ENCODE measurements around the gene CFAP58.
"Not testable (repeated sequence)": the region's sequence is repeated elsewhere in the genome, so short reads cannot be mapped to it uniquely, and the experiment has no call there.

CFAP58 gene

DNA sequence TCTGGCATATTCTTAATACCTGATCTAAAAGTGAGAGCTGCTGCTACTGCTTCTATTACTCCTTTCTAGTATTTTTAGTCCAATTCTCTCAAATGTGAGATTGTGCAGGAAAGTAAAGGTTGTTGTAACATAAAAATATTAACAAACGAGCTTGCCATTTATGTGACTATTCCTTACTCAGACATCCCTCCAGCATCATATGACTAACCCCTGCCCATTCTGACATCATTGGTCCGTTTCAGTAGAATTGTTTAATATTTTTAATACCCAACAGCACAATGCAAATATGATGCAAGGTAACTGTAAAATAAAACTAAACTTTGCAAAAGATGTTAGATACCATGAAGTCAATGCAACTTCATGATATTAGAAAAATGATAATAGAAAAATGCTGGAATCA lies 83.6 kb downstream of the CFAP58 start:
- no peak for DNase-seq (ENCODE audit: low read depth)

DNA sequence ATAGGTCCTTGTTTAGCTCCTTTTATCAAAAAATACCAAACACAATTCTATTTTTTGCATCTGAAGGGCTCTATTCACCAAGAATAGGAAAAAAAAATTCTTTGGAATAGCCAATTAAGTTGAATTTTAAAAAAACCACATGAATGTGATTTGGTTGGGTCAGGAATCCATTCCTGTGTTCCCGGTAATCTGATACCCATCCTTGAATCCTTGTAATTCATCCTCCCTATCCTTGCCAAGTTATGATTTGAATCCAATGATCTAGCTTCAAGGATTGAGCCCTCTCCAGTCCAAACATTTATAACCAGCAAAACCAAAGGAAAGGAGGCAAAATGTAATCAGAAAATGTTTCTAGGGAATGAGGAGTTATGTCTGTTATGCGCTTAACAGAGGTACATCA lies 86.6 kb downstream of the CFAP58 start:
- no peak for DNase-seq (ENCODE audit: low read depth)

DNA sequence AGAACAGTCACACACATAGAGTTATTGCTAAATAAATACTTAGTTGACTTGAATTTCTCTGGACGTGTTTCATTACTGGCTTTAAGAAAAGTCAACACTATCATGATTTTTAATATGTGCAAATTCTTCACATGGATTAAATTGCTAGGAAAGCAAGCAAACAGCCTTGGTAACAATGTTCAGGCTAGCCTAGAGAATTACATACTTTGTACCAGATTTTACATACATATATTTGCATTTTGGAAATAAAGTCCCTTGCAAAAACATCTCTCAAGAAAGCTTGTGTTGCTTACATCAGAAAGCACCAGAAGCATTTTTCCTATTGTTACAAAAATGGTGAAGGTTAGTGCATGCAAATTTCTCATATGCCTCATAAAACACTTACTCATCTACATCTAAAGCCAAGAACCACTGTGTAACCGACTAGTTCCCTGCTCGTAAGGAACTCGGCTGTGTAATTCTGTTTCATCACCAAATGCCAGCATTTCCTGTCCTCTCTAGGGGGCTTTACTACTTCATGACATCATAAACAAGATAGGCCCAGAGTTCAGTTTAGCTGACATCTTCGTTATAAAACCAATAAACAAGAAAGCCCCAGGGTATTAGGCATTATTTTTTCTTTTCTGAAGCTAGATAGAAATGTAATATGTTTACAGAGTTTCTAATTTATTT lies 87.8 kb downstream of the CFAP58 start:
- no peak for DNase-seq (ENCODE audit: low read depth)

DNA sequence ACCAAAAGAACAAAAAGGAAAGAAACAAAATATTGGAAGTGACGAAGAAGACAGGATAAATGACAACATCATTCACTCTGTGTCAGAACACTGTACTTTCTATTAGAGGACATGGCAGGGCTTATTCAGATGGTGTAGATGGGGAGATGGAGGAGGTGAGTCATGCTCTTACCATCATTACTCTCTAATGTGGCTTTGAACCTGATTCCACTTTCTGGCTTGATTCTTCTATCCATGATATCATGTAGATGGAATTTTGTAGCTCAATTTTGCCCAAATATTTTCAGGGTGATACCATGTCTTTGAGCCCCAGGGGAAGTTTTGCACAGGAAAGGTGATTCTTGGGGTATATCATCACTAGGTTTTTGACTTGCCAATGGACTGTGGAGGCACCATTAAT lies 91.7 kb downstream of the CFAP58 start:
- DNase-seq (ENCODE audit: low read depth): no peak

DNA sequence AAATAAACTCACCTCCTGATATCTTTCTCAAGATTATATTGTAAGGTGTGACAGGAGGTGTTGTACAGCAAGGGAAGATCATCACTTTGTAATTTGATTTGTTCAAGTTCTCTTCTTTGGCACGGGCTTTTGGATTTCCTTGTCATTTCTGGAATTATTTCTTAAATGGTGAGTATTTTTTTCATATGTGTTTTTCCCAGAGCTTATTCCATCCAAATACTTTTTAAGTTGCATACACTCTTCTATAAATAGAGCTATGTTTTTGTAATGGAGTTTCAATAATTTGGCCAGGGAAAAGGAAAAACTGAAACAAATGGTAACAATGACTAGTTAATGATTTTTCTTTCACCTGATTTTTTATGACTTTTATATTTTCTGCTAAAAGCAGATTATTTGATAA lies 92.5 kb downstream of the CFAP58 start:
- DNase-seq (ENCODE audit: low read depth): no peak

DNA sequence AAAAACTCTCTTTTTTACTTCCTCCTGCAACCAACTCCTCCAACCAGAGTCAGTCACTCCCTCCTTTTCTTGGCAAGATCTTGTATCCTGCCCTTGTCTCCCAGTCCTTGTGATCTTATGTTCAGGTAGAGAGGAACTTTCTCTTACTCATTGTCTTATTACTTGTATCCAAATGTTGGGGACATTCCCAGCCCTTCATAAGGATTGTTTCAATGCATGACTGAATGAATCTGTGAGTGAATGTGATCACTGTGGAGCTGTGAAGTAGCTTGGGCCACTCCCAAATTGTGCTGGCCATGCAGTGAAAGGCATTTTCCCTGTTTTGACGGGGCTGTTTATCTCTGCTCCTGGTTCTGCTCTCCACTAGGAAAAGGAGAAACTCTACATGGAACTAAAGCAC lies 93.7 kb downstream of the CFAP58 start:
- no peak for DNase-seq (ENCODE audit: low read depth)

DNA sequence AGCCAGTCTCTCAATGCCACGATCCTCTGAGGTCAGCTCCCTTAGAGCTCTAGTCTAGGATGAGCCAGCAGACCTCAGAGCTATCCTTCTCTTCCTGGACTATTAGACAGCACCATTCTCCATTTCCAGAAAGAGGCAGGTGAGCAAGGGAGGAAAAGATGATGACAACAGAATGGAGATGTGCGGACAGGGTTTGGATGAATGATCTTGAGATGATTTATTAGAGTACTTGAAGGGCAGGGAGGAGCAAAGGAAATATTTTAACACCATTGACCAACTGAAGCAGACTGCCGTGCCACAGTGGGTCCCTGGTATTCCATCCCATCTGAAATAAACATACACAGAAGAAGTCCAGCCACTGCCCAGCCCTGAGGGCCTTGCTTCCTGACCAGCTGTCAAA lies 94.3 kb downstream of the CFAP58 start:
- DNase-seq (ENCODE audit: low read depth): no peak

DNA sequence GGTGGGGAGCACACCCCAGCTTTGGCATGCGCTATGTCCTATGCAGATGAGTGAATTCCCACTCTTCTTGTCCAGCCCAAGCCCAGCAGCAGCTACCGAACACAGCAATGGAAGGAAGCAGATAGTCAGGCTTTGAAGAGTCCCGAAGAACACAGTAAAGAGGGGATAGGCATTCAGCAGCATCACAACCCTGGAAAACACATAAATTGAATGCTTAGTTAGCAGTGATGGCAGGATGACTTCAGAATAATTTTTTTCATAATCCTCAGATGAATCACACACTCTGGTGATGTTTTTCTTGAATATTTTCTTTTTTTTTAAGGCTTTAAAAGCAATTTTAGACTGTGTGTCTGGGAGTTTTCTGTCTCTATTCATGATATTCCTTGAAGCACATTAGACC lies 95.8 kb downstream of the CFAP58 start:
- no peak for DNase-seq (ENCODE audit: low read depth)

DNA sequence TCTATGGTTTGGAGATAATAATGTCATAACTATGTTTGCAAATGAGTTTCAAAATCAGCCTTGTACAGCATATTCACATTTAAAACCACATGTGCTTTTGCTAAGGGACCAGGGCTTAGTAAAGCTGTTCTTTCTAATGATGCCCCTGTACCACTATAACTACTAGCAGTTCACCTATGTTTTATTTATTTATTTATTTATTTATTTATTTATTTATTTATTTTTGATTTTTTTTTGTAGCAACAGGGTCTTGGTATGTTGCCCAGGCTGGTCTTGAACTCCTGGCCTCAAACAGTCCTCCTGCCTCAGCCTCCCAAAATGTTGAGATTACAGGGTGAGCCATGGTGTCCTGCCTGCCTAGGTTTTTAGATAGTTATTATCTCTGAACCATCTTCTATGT lies 96.9 kb downstream of the CFAP58 start:
- no peak for DNase-seq (ENCODE audit: low read depth)

DNA sequence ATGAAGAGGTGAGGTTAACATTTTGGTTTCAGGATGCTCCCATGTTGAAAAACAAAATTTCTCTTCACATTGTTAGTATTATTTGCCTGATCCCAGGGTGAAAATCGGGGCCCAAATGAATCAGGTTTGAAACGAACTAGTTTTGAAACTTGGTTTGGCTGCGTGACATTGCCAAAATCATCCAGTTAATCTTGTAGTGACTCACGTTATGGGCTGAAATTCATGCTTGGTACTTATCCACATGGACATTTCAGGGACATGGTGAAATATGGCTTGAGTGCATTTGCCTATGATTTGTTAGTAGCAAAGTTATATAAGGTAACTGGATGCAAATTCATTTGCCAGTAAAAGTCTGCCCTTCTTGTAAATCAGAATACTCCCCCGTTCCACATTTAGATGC lies 97.3 kb downstream of the CFAP58 start:
- no peak for DNase-seq (ENCODE audit: low read depth)

DNA sequence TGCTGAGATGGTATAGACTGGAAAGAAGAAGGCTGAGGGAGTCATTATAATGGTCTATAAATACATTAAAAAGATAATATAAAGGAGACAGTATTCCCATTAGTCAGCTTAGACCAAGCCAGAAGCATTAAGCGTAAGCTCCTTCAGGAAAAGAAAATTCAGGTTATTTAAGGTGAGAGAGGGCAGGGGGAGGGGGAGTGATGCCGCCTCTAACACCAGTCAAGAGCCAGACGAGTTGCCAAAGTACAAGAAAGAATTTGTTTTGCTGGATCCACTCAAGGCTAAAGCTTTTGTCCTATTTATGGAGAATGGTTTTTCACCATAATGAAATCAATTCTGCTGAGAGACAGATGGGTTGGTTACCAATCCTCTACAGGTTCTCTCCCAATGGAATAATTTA lies 99.3 kb downstream of the CFAP58 start:
- DNase-seq (ENCODE audit: low read depth): no peak

DNA sequence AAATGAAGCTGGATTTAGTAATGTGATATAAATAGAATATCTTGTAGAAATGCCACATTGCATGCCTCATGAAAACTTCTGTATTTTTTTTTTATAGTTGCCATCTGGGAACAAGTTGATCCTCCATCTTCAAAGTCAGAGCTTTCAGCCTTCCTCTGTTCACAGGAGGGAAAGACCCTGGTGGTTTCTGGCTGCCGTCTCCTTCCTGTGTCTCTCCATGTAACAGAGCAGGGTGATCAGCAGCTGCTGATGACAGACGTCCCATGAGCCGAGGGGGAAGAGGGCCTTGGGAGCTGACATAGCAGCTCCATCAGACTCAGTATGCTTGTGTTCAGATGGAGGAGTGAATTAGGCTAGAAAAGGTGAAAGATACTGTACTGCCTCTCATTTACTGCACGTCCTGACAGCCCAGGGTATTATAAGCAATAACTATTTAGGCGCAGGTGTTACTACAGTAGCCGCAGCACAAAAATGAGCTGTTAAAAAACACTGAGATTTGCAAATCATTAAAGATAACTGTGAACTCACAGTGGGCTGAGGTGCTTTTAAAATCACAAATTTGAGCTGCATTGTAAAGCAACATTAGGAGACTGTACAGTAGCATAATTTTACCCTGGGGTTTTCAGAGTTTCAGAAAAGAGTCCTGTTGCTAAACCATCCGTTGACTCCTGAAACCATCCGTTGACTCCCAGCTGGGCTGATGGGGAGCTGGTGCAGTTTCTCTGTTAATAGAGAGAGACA lies 103.3 kb downstream of the CFAP58 start:
- DNase-seq (ENCODE audit: low read depth): no peak

DNA sequence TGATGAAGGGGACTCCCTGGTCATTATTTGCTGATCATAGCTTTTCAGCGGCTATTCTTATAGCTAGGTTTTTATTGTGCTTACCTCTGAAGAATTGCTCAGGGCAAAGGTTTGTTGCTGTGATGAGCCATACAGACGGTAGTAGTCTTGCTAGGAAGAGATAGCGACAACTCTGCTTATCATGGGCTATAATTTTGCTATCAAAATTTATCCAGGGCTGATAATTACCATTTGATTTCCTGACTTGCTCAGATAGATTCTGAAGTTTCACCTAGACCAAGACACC lies 103.9 kb downstream of the CFAP58 start:
- DNase-seq (ENCODE audit: low read depth): no peak

DNA sequence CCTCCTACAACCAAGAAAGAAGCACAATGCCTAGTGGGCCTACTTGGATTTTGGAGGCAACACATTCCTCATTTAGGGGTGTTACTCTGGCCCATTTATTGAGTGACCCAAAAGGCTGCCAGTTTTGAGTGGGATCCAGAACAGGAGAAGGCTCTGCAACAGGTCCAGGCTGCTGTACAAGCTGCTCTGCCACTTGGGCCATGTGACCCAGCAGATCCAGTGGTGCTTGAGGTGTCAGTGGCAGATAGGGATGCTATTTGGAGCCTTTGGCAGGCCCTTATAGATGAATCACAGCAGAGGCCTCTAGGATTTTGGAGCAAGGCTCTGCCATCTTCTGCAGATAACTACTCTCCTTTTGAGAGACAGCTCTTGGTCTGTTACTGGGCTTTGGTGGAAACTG lies 111.9 kb downstream of the CFAP58 start:
- DNase-seq (ENCODE audit: low read depth): not testable (repeated sequence)

DNA sequence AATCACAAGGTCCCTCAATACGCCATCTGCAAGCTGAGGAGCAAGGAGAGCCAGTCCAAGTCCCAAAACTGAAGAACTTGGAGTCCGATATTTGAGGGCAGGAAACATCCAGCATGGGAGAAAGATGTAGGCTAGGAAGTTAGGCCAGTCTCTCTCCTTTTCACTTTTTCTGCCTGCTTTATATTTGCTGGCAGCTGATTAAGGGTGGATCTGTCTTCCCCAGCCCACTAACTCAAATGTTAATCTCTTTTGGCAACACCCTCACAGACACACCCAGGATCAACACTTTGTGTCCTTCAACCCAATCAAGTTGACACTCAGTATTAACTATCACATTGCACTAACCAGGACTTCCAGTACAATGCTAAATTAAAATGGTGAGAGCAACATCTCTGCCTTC lies 115.2 kb downstream of the CFAP58 start:
- not testable (repeated sequence) for DNase-seq (ENCODE audit: low read depth)

DNA sequence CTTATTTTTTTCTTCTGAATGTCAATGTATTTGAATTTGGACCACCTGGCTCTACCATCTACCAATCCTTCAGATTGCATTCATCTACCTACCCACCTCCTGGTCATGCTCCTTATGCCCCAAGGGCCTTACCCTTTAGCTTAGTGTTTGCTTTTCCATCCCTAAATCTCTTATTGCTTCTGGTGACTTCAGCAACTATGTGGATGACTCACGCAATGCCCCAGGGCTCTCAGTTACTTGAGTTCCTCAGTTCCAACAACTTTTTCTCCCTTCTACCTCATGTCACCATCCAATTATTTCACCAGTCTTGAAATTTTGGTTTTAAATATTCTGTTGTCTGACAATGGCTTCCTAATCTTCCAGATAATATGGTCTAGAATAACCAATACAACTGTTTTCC lies 118.9 kb downstream of the CFAP58 start:
- no peak for DNase-seq (ENCODE audit: low read depth)

DNA sequence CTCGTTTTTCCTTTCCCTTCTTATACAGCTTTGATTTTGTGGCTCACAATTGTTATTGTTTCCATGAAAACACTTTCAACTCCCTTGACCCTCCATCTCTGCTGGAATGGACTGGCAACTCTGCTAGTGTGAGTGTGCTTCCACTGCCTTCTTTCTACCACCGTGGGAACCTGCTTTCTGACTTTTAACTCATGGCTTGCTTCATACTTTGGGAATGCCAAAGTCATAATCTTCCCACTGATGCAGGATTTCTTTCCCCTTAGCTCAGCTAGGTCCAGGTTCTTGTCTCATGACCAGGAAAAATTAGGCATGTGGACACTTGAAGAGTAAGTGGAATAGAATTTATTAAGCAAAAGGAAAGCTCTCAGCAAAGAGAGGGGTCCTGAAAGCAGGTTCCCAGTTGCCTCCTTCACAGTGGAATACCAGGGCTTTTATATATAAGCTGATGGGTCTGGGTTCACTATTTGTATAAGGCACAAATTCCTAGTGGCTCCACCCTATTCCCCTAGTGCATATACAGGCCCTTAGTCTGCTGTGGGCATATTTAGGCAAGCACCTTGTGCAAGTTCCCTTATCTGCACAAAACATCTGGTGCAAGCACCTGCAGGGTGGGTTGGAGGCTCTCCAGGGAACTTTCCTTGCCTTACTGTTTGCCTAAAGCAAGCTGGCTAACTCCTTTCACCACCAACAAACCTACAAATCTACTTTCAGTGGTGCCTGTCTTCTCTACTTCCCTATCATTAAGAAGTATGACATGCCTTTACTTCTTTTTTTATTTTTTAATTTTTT lies 119.5 kb downstream of the CFAP58 start:
- DNase-seq (ENCODE audit: low read depth): no peak

DNA sequence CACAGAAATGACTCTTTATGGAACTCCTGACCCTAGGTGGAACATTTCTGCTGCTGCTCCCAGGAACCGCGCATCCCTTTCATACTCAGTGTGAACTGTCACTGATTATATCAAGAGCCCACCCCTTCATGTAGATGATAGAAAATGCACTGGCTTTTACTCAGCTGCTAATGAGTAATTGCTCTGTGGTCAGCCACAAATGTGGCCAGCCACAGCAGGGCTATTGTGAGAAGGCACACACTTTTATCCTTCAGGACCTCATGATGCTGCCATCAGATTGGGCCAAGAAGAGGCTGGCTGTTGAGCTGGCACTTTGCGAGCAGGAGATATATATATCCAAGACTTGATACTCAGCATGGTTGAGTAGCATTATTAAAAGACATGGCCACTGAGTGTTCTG lies 124.7 kb downstream of the CFAP58 start:
- no peak for DNase-seq (ENCODE audit: low read depth)

DNA sequence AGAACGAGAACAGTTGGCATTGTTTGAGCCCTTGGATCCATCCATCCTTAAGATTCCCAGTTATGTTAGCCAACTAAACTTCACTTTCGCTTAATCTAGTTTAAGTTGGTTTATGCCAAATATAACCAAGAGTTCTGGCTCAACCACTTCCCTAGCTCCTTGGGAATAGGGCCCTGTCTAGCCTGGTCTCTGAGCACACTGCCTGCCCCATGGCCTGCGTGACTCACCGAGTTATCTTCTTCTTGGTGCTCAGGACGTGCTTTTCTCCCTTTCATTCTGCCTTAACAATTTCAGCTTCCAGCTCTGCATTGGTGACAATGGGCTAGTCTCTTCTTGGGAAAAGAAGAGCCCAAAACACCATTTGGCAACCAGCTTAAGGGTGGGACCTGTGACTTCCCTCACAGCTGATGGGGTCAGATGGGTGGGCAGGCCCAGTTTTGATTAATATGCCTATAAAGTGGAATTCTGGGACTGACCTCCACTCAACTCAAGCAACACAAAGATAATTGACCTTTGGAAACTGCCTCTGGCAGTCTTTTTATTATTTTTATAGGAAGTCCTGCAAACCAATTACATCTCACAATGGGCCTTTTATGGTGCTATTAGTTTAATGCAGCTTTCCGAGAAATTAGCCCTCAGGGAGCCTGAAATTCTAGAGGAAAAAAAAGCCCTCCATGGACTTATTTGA lies 126.4 kb downstream of the CFAP58 start:
- no peak for DNase-seq (ENCODE audit: low read depth)

DNA sequence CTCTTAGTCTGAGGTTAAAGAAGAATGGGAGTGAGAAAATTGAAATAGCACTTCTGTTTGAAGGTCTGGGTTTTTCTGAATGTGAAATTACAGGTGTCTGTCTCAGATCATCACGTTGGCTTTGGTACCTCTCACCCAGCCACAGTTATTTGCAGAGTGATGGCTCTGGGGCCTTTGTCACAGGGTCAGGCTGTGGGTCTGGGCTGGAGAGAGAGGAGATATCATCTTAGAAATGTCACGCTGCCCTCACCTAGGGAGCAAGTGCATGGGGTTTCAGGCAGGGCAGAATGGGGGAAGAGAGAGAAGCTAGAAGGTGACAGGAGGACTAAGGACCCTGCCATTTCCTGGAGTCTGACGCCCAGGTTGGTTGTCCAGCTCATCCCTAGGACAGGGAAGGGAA lies 127.2 kb downstream of the CFAP58 start:
- no peak for DNase-seq (ENCODE audit: low read depth)

DNA sequence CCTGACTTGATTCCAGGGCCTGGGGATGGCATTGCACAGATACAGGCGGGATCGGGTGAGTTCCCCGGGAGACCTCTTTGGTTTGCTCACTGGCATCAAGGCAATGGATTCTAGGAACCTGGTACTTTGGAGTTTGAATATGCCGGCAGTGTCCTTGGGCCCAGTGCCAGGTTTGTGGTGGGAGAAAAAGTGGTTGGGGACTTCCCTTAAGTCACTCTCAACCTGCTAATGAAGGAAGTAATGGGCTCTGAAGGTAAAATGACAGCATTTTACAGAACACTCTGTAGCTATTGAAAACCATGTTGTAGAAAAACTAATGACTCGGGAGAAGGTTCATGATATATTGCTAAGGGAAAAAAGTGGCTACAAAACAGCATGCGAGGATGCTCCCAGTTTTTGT lies 129.9 kb downstream of the CFAP58 start:
- DNase-seq (ENCODE audit: low read depth): no peak

DNA sequence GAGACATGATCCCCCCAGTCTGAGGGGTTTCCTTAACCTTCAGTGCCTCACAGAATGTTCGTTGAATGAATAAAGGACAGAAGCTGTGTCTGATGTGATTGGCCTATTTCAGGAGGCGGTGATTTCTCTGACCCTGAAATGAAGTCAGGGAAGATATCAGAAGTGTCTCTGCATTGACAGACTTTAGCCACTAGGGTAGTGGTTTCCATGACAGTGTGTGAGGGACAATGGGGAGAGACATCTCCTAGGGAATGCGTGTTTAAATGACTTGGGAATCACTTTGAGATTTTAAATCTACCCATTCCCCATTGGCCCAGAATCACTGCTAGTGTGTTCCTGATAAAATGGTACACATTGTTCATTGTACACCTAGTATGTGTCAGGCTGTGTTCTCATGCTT lies 132.0 kb downstream of the CFAP58 start:
- DNase-seq (ENCODE audit: low read depth): no peak

DNA sequence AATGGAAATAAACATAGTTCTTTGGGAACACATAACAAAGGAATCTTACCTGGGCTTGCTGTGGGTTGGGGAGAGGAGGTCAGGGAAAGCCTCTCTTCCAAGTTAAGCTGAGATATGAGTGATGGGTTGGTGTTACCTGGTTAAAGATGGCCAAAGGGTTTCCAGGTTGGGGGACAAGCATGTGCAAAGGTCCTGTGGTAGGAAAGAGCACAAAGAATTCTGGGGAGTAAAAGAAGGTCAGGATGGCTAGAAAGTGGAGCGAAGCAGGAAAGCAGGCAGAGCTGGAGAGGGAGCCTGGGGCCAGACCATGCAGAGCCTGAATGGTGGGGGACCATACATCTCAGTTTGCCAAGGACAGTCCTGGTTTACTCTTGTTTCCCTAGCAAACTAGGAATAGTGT lies 133.2 kb downstream of the CFAP58 start:
- no peak for DNase-seq (ENCODE audit: low read depth)
